WERI-Rb-1 (cell line): ENCODE data around the gene ZXDA.
"Not testable (repeated sequence)": the region's sequence is repeated elsewhere in the genome, so short reads cannot be mapped to it uniquely, and the experiment has no call there.

Experiments
- DNase-seq: peaks from one replicate; pipeline ENCODE4 v3.0.0-alpha.2; 2020
- H3K27ac ChIP-seq: fragments of 250-450 bp; sonication (Bioruptor Pico); 2 replicates; pipeline ENCODE4 v1.5.1; 2020; ENCODE audit warnings: mild to moderate bottlenecking, moderate library complexity
- H3K27me3 ChIP-seq: fragments of 250-450 bp; sonication (Bioruptor Pico); 2 replicates; pipeline ENCODE4 v1.5.1; 2021; ENCODE audit warnings: mild to moderate bottlenecking, low read depth, moderate library complexity; ENCODE audit not compliant: insufficient read depth, severe bottlenecking
- H3K36me3 ChIP-seq: fragments of 250-450 bp; sonication (Bioruptor Pico); 2 replicates; pipeline ENCODE4 v1.5.1; 2020; ENCODE audit warnings: mild to moderate bottlenecking, moderate library complexity
- H3K4me3 ChIP-seq: 2 replicates; pipeline ENCODE4 v1.5.1; 2011; ENCODE audit warnings: low read depth, mild to moderate bottlenecking, control low read depth, low read length
- H3K9me3 ChIP-seq: fragments of 250-450 bp; sonication (Bioruptor Pico); 2 replicates; pipeline ENCODE4 v1.5.1; 2021; ENCODE audit warnings: mild to moderate bottlenecking, moderate library complexity; ENCODE audit not compliant: severe bottlenecking
- CTCF ChIP-seq: IDR thresholded peaks from 2 replicates; pipeline ENCODE4 v1.5.1; 2011; ENCODE audit warnings: low read depth, mild to moderate bottlenecking, control low read depth, inconsistent platforms, low read length

Gene ZXDA, protein sequence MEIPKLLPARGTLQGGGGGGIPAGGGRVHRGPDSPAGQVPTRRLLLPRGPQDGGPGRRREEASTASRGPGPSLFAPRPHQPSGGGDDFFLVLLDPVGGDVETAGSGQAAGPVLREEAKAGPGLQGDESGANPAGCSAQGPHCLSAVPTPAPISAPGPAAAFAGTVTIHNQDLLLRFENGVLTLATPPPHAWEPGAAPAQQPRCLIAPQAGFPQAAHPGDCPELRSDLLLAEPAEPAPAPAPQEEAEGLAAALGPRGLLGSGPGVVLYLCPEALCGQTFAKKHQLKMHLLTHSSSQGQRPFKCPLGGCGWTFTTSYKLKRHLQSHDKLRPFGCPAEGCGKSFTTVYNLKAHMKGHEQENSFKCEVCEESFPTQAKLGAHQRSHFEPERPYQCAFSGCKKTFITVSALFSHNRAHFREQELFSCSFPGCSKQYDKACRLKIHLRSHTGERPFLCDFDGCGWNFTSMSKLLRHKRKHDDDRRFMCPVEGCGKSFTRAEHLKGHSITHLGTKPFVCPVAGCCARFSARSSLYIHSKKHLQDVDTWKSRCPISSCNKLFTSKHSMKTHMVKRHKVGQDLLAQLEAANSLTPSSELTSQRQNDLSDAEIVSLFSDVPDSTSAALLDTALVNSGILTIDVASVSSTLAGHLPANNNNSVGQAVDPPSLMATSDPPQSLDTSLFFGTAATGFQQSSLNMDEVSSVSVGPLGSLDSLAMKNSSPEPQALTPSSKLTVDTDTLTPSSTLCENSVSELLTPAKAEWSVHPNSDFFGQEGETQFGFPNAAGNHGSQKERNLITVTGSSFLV

GRCh38 chrX:57910287-57910912 lies at the start of gene ZXDA:
ZXDA (minus strand) TSS chrX:57910458; CDS start chrX:57910420, 38 bp downstream.
- peak within 1 kb of the TSS; percentile 28 for H3K4me3 ChIP-seq
- not testable (repeated sequence) for DNase-seq, H3K27ac ChIP-seq

GRCh38 chrX:57952320-57952678 lies 42.0 kb upstream of the ZXDA start:
- no peak for TF ChIP-seq CTCF
- no peak overlapping the region for H3K27ac ChIP-seq
- H3K4me3 ChIP-seq = no peak overlapping the region
- no peaks in the 10 kb centered on the region for H3K27me3 ChIP-seq
- no peaks in the 10 kb centered on the region for H3K9me3 ChIP-seq
- DNase-seq = no peak
- H3K36me3 ChIP-seq = no peaks in the 10 kb centered on the region

More at GRCh38 chrX:57910287-57910912, at the start of gene ZXDA:
- H3K27me3 ChIP-seq = peaks cover 13% of the 10 kb centered on the region
- not testable (repeated sequence) for H3K36me3 ChIP-seq, H3K9me3 ChIP-seq

DNA sequence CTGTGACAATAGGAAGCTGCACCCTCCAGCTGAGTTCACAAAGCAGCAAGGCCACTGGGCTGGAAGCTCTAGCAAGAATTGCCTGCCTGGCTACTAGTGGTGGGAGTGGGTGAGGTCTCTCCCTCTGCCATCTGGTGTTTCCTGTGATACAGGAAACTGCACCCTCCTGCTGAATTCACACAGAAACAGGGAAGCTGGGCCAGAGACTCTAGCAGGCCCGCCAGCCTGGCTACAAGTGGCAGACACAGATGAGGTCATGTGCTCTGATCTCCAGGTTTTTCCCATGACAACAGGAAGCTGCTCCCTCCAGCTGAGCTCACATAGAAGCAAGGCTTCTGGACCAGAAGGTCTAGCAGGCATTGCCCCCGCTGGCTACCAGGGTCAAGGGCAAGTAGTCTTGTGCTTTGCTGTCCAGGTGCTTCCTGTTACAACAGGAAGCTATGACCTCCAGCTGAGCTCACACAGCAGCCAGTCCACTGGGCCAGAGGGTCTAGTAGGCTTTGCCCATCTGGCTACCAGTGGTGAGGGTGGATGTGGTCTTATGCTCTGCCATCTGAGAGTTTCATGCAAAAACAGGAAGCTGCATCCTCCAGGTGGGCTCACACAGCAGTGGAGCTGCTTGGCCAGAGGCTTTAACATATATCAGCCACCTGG lies 41.5 kb upstream of the ZXDA start:
- Histone ChIP-seq H3K4me3 (no peak overlapping the region), H3K27ac (no peak overlapping the region)

GRCh38 chrX:57933321-57933720 lies 23.1 kb upstream of the ZXDA start:
- peaks cover 37% of the 10 kb centered on the region for H3K27me3 ChIP-seq
- H3K9me3 ChIP-seq = no peaks in the 10 kb centered on the region
- no peaks in the 10 kb centered on the region for H3K36me3 ChIP-seq
- H3K4me3 ChIP-seq = no peak overlapping the region
- no peak for TF ChIP-seq CTCF
- H3K27ac ChIP-seq = no peak overlapping the region
- no peak for DNase-seq

More for the DNA sequence above, 41.5 kb upstream of the ZXDA start:
- Histone ChIP-seq H3K9me3 (no peaks in the 10 kb centered on the region), H3K36me3 (no peaks in the 10 kb centered on the region), H3K27me3 (no peaks in the 10 kb centered on the region)
- DNase-seq = no peak
- TF ChIP-seq CTCF = no peak

- no peak for DNase-seq
- peaks cover 37% of the 10 kb centered on the region for H3K27me3 ChIP-seq
- no peaks in the 10 kb centered on the region for H3K36me3 ChIP-seq
- TF ChIP-seq CTCF = no peak
- H3K27ac ChIP-seq = no peak overlapping the region
- no peaks in the 10 kb centered on the region for H3K9me3 ChIP-seq
- no peak overlapping the region for H3K4me3 ChIP-seq
Measured at GRCh38 chrX:57932266-57932665, 22.0 kb upstream of the ZXDA start.

DNA sequence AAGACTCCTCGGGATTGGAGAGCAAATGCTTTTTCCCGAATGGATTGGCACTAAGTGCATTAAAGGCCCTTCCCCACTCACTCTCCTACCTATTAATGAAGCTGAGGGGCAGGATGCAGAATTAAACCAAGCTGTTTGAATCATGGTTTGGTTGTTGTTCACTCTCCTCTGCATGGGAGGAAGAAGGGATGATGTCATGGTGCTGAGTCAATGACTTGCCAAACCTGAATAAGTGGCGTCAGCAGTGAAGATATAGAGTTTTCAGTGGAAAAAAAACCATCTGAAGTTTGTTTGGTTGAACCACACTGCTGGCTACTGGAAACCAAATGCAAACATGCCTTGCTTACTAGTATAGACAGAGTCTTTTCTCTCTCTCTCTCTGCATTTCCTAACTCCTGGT lies 19.8 kb upstream of the ZXDA start:
- Histone ChIP-seq H3K36me3 (no peaks in the 10 kb centered on the region), H3K27ac (no peak overlapping the region), H3K4me3 (no peak overlapping the region), H3K9me3 (no peaks in the 10 kb centered on the region), H3K27me3 (peaks cover 34% of the 10 kb centered on the region)
- no peak for DNase-seq
- no peak for TF ChIP-seq CTCF
